Adrenal gland (tissue), 12 donors: Measurements from ENCODE around the gene APBB2. TPM values are rescaled to one million over a fixed set of nuclear protein-coding genes. Genes with fewer than 3 reads are reported as not detected.
"Not testable (repeated sequence)": the region's sequence is repeated elsewhere in the genome, so short reads cannot be mapped to it uniquely, and the experiment has no call there.

Experiments used
- DNase-seq, 7 donors: peaks; one replicate each; pipeline ENCODE4 v3.0.0-alpha.2; 2019 to 2020
- H3K27ac ChIP-seq, 5 donors: fragments of 200-600 bp; sonication (generic) in 4 of 5; 1 replicate in 3 of 5; 2 replicates in 2 of 5; pipeline versions ENCODE4 v1.5.1 to v1.8.0; 2016 to 2020; ENCODE audit warnings: mild to moderate bottlenecking in 1 of 5
- H3K27me3 ChIP-seq: fragments of 200-600 bp; 2 replicates; pipeline ENCODE4 v1.8.0; 2021
- H3K36me3 ChIP-seq, 2 donors: fragments of 200-600 bp; replicated peaks in 1 of 2; 1 replicate in 1 of 2; 2 replicates in 1 of 2; pipeline versions ENCODE4 v1.5.1 to v1.8.0; 2018 to 2022
- H3K4me1 ChIP-seq, 2 donors: fragments of 200-600 bp; replicated peaks in 1 of 2; 1 replicate in 1 of 2; 2 replicates in 1 of 2; pipeline versions ENCODE4 v1.5.1 to v1.8.0; 2018 to 2021
- H3K4me3 ChIP-seq, 4 donors: fragments of 200-600 bp; sonication (generic) in 3 of 4; one replicate each; pipeline ENCODE4 v1.5.1; 2016 to 2018
- H3K9me3 ChIP-seq, 3 donors: fragments of 200-600 bp; sonication (generic) in 1 of 3; replicated peaks in 1 of 3; 1 replicate in 2 of 3; 2 replicates in 1 of 3; pipeline versions ENCODE4 v1.5.1 to v1.8.0; 2016 to 2021
- CTCF ChIP-seq, 6 experiments: fragments of 450-650 bp in 4 of 6; fragments of 200-600 bp in 2 of 6; sonication (generic) in 1 of 6; IDR thresholded peaks; 1 replicate in 5 of 6; 2 replicates in 1 of 6; pipeline versions ENCODE4 v1.5.1 to v1.8.0; 2016 to 2021; ENCODE audit warnings: antibody characterized with exemption in 6 of 6, mild to moderate bottlenecking in 2 of 6, moderate library complexity in 1 of 6
- POLR2A ChIP-seq, 2 donors: fragments of 450-650 bp; IDR thresholded peaks; one replicate each; pipeline ENCODE4 v1.6.1; 2017; ENCODE audit warnings: antibody characterized with exemption in 2 of 2, mild to moderate bottlenecking in 2 of 2, moderate library complexity in 1 of 2
- WGBS, 4 donors: extraction: QIAGEN DNeasy Blood & Tissue Kit in 2 of 4; methylation state at CpG; one replicate each; pipeline versions ENCODE4 v1.1.5 to v1.1.7; 2013 to 2017; 5-methylcytosine and 5-hydroxymethylcytosine counted together
- intact Hi-C, 2 donors: fragments of 100-400 bp; cut with DNase I; formaldehyde crosslinking; loops; one replicate each; pipeline versions ENCODE4 v1.14.1 to v1.15.0; 2022 to 2023
- polyA plus RNA-seq, 3 donors: library from polyadenylated mRNA; stranded (reverse); fragments of 200-250 nt in 2 of 3; fragments of 350-450 nt in 1 of 3; fragmentation: Illumina TruSeq in 1 of 3; extraction: RNeasy Lipid Tissue Mini Kit (QIAGEN cat#74804) in 1 of 3; gene quantifications; one replicate each; pipeline ENCODE4 v1.2.3, GENCODE V29; 2013 to 2014
- total RNA-seq, 9 donors: library from RNA; depleted of rRNA in 4 of 9; stranded (reverse); fragments of >200 nt in 4 of 9; fragments of 120-200 nt in 1 of 9; fragmentation: NEBNext Ultra II Directional in 1 of 9; extraction: Animal tissue kit (Norgen Biotek cat#: 25700) in 1 of 9; gene quantifications; one replicate each; pipeline versions ENCODE4 v1.1.0 to v1.2.4, GENCODE V29; 2013 to 2023
- donor health status: healthy with polysubstance abuse.
- donor health status: Bipolar disorder and iron deficiency.
- donor health status: DM: yes; HTN: yes; CAD: no.
- donor health status: DM: no; HTN: no; CAD: no.
- donor health status: DM: no; HTN: no; CAD: no.
- donor health status: DM: yes; HTN: yes; CAD: no.

The APBB2 gene
- total and polyA plus RNA-seq, 12 donors, result 12.4 to 135 (median 39.7) TPM

- peak overlapping the region in 2 of 5 donors; percentile 27 to 58 for H3K27ac ChIP-seq
- TF ChIP-seq CTCF (IDR thresholded peaks at IDR 0.05) (no peak), POLR2A (IDR thresholded peaks at IDR 0.05) (no peak)
- no peak overlapping the region for H3K4me3 ChIP-seq
- H3K9me3 ChIP-seq, result no peaks in the 10 kb centered on the region
- H3K36me3 ChIP-seq, result no peaks in the 10 kb centered on the region
- 26 to 40% (median 31%) methylated on average over 8 of the region's 8 CpGs for WGBS, 4 donors
- H3K4me1 ChIP-seq, result peaks cover 0 to 17% of the 10 kb centered on the region in 2 donors
- DNase-seq, result peak; percentile 33 to 74 (median 45)
- intact Hi-C loops, result no loop called here
- no peaks in the 10 kb centered on the region for H3K27me3 ChIP-seq
These were observed 304.9 kb downstream of the APBB2 start for GRCh38 chr4:40909363-40909876.

GRCh38 chr4:40908702-40909362 lies 305.5 kb downstream of the APBB2 start:
- Histone ChIP-seq H3K4me3 (no peak overlapping the region), H3K27ac (peak overlapping the region in 2 of 5 donors; percentile 54 to 58), H3K4me1 (peaks cover 0 to 17% of the 10 kb centered on the region in 2 donors), H3K27me3 (no peaks in the 10 kb centered on the region), H3K9me3 (no peaks in the 10 kb centered on the region), H3K36me3 (no peaks in the 10 kb centered on the region)
- peak; percentile 64 to 84 (median 68) for DNase-seq
- 36 to 50% (median 44%) methylated on average over 9 to 12 of the region's 12 CpGs for whole genome bisulfite sequencing, 4 donors
- TF ChIP-seq CTCF (IDR thresholded peaks at IDR 0.05) (peak; percentile 70 to 95 (median 83)), POLR2A (IDR thresholded peaks at IDR 0.05) (no peak)
- intact Hi-C loops, result no loop called here

GRCh38 chr4:40908297-40908696 lies 306.0 kb downstream of the APBB2 start:
- 75 to 85% (median 81%) methylated on average over 5 to 12 of the region's 12 CpGs for whole genome bisulfite sequencing, 4 donors
- TF ChIP-seq POLR2A (IDR thresholded peaks at IDR 0.05) (no peak), CTCF (IDR thresholded peaks at IDR 0.05) (no peak)
- no peaks in the 10 kb centered on the region for H3K9me3 ChIP-seq
- no peak for DNase-seq
- H3K4me1 ChIP-seq, result peaks cover 0 to 17% of the 10 kb centered on the region in 2 donors
- peak overlapping the region in 1 of 5 donors; percentile 58 for H3K27ac ChIP-seq
- no peaks in the 10 kb centered on the region for H3K27me3 ChIP-seq
- intact Hi-C loops, result no loop called here
- no peak overlapping the region for H3K4me3 ChIP-seq
- H3K36me3 ChIP-seq, result no peaks in the 10 kb centered on the region

DNA sequence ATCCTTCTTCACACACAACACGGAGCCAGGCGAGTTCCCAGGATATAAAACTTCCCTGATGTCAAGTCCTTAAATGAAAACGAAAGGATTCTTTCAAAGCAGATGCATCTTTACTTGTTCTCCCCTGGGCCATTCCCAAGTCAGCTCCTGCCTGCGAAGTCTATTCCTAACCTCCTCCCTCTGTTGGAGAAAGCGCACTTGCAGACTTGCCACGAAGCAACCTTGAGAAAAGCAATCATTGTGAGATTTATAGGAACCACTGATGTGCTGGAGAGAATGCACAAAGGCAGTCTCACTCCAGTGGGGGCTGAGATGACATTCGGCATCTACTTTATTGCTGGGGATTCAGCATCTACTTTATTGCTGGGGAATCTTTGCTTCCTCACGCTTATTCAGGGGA lies 308.9 kb downstream of the APBB2 start:
- no peak overlapping the region for H3K4me3 ChIP-seq
- no peak for DNase-seq
- TF ChIP-seq CTCF (IDR thresholded peaks at IDR 0.05) (no peak), POLR2A (IDR thresholded peaks at IDR 0.05) (no peak)
- H3K27ac ChIP-seq, result no peak overlapping the region
- no peaks in the 10 kb centered on the region for H3K27me3 ChIP-seq
- intact Hi-C loops, result no loop called here
- no peaks in the 10 kb centered on the region for H3K36me3 ChIP-seq
- WGBS, 4 donors, result 79 to 89% (median 83%) methylated on average over 8 of the region's 8 CpGs
- no peaks in the 10 kb centered on the region for H3K9me3 ChIP-seq
- peaks cover 0 to 17% of the 10 kb centered on the region in 2 donors for H3K4me1 ChIP-seq

- H3K4me3 ChIP-seq, H3K27ac ChIP-seq, H3K4me1 ChIP-seq, H3K27me3 ChIP-seq, intact Hi-C loops, DNase-seq, H3K9me3 ChIP-seq, H3K36me3 ChIP-seq: not testable (repeated sequence)
- 78 to 86% (median 82%) methylated on average over 4 of the region's 4 CpGs for WGBS, 4 donors
These were observed 313.8 kb downstream of the APBB2 start for GRCh38 chr4:40900531-40900930.
